Activated gamma-delta T cell treated with anti-CD3 and anti-CD28 coated beads, Interleukin-2, amount 50 U/mL, for 16 hours (primary cell): ENCODE measurements around the gene GUCA1A.

Experiments used
- DNase-seq: peaks from one replicate; pipeline ENCODE4 v3.0.0-alpha.2; 2020; ENCODE audit warnings: low read depth

GUCA1A gene

GRCh38 chr6:42173101-42173500 is at the start of gene GUCA1A:
Gene GUCA1A, plus strand, starts transcription at chr6:42173364. Its CDS starts 250 bp downstream, at chr6:42173614.
- no peak for DNase-seq

GRCh38 chr6:42123379-42124103 is 49.6 kb upstream of the GUCA1A start:
- DNase-seq, result no peak

GRCh38 chr6:42124223-42124836 is 48.8 kb upstream of the GUCA1A start:
- DNase-seq, result no peak

- DNase-seq, result no peak
Measured at GRCh38 chr6:42125231-42125630, 47.9 kb upstream of the GUCA1A start.

- DNase-seq, result no peak
Measured at GRCh38 chr6:42125663-42126062, 47.5 kb upstream of the GUCA1A start.

GRCh38 chr6:42128460-42129359 is 44.5 kb upstream of the GUCA1A start:
- DNase-seq, result no peak

- no peak for DNase-seq
Measured at GRCh38 chr6:42129360-42129676, 43.8 kb upstream of the GUCA1A start.

- no peak for DNase-seq
Measured at GRCh38 chr6:42131531-42131930, 41.6 kb upstream of the GUCA1A start.

- DNase-seq, result no peak
Measured at GRCh38 chr6:42133926-42134325, 39.2 kb upstream of the GUCA1A start.

- DNase-seq, result no peak
Measured at GRCh38 chr6:42135161-42135560, 38.0 kb upstream of the GUCA1A start.

GRCh38 chr6:42135722-42136121 is 37.4 kb upstream of the GUCA1A start:
- no peak for DNase-seq

- DNase-seq, result no peak
Measured at GRCh38 chr6:42136508-42137193, 36.5 kb upstream of the GUCA1A start.

GRCh38 chr6:42137194-42137753 is 35.9 kb upstream of the GUCA1A start:
- no peak for DNase-seq

GRCh38 chr6:42138190-42138589 is 35.0 kb upstream of the GUCA1A start:
- no peak for DNase-seq

GRCh38 chr6:42138630-42139619 is 34.2 kb upstream of the GUCA1A start:
- no peak for DNase-seq

- no peak for DNase-seq
Measured at GRCh38 chr6:42140032-42140431, 33.1 kb upstream of the GUCA1A start.

GRCh38 chr6:42140756-42141602 is 32.2 kb upstream of the GUCA1A start:
- no peak for DNase-seq

GRCh38 chr6:42141603-42142117 is 31.5 kb upstream of the GUCA1A start:
- DNase-seq, result no peak

- DNase-seq, result no peak
Measured at GRCh38 chr6:42142118-42142835, 30.9 kb upstream of the GUCA1A start, which contains the start of gene C6orf132. Gene C6orf132, minus strand, starts transcription at chr6:42142620. Its CDS starts 176 bp downstream, at chr6:42142444.
